ENCODE results near the gene WDR27.
"Not testable (repeated sequence)": the region's sequence is repeated elsewhere in the genome, so short reads cannot be mapped to it uniquely, and the experiment has no call there.

The WDR27 gene

DNA sequence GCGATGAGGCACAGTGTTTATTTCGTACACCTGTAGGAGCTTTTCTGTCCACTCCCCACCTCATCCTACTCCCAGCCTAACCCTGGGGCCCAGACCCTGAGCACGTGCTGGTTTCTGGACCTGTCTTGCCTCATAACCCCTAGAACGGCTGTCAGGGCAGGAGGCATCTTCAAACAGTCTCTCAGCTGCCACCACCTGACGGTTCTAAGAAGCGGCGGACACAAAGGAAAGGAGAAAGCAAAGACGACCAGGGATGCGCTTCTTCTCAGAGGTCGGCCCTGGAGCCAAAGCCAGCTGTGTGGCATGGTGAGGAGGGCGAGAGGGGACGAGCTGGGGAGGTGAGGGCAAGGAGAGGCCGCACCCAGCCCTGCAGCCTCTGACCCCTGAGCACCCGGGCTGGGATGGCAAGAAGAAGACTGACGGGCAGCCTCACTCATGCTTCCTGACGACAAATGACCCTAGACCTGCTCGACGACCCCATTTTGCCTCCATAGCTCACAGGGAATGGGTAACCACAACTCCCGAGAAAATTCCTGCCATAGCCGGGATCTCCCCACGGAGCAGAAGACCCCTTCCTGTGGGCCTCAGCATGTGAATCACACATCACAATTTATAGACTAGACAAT is 62.1 kb downstream of the WDR27 start:
- no peak for DNase-seq (ENCODE audit: low spot score)

DNA sequence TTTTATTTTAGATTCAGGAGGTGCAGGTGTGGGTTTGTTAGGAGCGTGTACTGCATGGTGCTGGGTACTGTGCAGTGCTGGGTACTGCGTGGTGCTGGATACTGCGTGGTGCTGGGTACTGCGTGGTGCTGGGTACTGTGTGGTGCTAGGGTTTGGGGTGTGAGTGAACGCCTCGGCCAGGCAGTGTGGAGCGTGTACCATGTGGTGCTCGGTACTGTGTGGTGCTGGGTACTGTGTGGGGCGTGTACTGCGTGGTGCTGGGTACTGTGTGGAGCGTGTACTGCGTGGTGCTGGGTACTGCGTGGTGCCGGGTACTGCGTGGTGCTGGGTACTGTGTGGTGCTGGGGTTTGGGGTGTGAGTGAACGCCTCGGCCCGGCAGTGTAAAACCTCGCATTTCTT is 62.9 kb downstream of the WDR27 start:
- DNase-seq (ENCODE audit: low spot score): no peak

DNA sequence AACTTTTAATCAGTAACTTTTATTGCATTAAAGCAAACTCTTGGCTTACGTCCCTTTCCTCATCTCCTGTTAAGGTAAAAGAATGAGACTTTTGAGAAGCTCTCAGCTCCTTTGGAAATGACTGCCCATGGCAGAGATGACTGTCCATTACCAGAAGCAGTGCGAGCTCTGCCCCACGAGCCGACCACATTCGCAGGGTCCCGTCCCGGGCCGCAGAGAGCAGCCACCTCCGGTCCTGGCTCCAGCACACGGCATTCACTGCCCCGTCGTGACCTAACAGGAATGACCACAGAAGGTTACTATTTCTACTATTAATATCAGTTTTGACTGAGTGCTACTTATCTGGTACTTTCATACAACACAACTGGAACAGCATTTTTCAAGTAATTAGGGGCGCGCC is 63.4 kb downstream of the WDR27 start:
- DNase-seq (ENCODE audit: low spot score): no peak

DNA sequence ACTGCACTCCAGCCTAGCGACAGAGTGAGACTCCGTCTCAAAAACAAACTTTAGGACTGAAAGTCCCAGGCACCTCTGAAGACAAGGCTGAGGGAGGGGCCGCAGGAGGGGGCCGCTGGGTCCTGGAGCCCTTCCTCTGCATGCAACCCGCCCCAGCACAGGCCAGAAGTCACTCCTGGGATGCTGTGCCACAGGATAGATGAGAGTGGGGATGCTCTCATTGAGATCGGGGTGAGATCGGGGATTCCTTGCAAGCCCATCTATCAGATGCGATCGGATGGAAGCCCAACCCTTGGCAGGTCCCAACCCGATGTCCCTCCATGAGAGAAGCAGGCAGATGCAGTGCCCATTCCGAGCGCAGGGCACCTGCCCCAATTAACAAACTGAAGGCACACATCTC is 66.5 kb downstream of the WDR27 start:
- DNase-seq (ENCODE audit: low spot score): no peak

DNA sequence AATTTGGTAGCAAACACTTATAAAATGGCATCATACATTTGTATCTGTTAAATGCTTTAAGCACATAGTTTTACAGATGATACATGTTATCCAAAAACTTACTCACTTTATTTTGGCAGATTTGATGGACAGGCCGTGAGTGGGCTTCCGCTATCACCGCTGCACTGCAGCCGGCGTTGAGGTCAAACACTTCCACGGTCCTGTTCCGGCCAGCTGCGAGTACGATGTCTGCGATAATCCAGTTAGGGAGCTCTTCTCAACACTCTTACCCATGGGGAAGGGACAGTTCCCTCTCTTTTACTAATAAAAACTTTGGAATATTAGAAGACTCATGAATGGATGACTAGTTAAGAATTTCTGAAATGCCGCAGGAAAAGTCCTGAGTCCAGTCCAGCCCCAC is 69.0 kb downstream of the WDR27 start:
- DNase-seq (ENCODE audit: low spot score): no peak

DNA sequence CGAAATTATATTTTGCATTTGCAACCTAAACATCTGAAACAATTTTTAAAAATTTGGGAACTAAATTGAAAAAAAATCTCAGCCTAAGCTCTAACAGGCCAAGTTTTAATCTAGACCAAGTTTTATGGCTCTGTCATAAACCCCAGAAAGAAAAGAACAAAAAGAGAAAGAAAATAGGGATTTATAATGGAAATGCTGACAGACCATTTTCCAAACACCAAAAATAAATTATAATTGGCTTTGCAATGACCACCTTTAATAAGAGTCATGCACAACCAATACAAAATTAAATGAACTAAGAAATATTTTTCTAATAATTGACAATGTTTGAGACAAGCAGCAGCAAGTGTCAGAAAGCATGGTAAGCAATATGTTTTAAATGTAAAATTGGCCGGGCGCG is 72.6 kb downstream of the WDR27 start:
- no peak for DNase-seq (ENCODE audit: low spot score)

DNA sequence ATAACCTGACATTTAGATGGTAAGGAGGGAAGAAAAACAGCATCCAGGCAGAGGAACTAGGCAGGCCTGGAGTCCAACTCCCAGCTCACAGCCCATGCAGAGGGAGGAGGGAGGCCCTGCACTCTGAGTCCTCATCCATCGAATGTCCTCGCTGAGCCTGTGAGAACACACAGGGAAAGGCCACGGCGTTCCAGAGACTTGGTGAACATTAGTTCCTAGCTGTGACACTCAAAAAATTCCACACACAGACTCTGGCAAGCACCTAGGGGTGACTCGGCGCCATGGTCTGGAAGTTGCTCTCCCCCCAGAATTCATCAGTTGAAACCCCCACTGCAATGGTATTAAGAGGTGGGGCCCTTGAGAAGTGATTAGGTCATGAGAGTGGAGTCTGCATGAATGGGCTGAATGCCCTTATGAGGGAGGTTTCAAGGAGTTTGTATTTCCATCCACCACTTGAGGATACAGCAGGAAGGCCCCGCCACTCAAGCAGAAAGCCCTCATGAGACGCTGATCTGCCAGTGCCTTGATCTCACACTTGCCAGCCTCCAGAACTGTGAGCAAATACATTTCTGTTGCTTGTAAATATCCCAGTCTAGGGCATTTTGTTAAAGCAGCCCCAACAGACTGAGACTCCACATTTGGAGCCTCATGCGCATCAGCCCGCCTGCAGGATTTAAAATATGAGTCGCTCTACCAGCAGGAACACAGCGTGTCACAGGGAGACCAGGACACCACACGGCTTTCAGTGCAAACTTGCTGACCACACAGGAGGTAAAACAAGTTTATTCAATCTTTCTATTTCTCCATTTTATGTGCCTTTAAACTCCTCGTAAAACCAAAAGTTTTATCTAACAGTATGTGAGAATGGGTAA is 73.9 kb downstream of the WDR27 start:
- no peak for DNase-seq (ENCODE audit: low spot score)

DNA sequence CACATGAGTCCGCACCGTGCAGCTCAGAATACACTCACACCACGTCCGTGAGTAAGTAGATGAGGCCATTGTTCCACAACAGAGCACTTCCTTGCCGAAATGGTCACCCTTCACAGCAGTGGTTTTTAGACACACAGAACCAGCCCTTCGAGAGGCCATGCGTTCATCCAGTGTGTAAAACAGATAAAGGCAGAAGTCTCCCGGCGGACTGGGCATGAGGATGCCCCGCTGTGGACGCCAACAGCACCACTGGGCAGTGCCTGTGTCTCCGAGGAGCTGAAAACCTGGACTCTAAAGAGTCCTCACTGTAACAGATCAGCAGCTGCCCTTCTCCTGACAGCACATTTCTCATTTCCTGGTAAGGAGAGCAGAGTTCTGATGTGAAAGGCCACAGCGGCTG is 75.2 kb downstream of the WDR27 start:
- no peak for DNase-seq (ENCODE audit: low spot score)

DNA sequence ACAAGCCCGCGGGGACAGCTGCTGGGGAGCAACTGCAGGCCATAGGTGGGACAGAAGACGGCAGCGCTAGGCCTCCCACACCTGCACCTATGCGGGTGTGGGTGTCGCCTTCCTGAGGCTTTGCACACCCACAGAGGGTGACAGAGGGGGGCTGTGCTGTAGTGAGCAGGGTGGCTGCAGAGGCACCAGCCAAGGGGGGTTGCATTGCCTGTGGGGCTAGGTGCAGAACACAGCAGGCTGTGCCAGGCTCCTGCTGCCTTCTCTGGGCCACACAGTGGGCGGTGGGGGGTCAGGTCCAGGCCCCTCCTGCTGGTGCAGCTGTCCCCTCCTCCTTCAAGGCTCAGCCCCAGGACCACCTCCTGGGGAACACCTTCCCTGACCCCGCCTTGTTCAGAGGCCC is 75.7 kb downstream of the WDR27 start:
- DNase-seq (ENCODE audit: low spot score): no peak

DNA sequence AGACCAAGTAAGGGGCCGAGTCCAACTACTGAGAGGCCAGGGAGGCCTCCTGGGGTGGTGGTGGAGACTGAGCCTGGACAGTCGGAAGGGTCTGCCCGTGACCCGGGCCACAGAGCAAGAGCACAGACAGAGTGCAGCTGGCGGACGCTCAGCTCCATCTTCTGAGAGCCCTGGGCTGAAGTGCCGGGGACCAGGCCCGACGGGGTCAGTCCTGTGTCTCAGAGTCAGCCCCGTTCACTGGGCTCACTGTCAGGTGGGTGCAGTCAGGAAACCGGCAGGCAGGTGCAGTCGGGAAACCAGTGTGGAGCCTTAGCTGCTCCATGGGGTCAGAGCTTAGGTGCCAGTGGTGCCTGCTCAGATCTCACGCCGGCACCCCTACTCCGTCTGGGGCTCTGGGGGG is 76.5 kb downstream of the WDR27 start:
- DNase-seq (ENCODE audit: low spot score): no peak

DNA sequence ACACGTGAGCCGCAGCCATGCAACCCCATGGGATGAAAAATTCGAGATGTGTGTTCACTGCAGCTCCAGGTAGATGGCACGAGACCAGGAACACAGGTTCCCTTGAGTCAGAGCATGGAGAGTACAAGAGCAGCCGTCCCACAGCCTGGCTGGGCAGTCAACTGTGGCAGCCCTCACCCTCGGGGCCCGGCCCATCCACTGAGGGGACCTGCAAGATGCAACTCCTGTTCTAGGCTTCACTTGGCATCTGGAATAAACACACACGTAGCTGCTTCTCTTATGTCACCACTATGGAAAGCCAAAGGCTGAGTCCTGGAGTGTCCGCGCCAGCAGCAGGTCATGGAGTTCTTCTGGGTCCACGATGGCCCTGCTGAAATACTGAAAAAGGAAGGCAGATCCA is 77.0 kb downstream of the WDR27 start:
- no peak for DNase-seq (ENCODE audit: low spot score)

DNA sequence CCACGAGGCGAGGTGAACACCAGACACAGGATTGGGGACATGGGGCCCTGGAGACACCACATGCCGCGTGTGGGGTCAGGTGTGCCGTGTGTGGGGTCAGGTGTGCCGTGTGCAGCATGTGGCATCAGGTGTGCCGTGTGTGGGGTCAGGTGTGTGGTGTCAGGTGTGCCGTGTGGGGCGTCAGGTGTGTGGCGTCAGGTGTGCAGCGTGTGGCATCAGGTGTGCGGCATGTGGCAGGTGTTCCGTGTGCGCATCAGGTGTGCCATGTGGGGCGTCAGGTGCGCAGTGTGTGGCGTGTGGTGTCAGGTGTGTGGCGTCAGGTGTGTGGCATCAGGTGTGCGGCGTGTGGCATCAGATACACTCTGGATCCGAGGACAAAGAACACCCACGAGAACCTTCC is 77.9 kb downstream of the WDR27 start:
- DNase-seq (ENCODE audit: low spot score): no peak

DNA sequence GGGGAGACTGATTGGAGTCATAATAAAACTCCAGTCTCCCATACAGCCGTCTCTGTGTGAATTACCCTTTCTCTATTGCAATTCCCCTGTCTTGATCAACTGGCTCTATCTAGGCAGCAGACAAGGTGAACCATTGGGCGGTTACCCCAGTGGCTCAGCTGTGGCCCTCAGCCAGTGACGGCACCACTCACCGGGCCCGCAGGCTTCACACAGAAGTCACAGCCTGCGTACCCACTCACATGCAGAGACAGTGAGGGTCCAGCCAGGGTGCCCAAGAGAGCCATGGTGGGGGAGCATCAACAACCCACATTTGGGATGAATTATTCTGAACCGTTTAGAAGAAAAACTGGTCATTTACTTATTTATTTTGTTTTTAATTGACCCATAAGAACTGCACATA is 78.5 kb downstream of the WDR27 start:
- DNase-seq (ENCODE audit: low spot score): no peak

DNA sequence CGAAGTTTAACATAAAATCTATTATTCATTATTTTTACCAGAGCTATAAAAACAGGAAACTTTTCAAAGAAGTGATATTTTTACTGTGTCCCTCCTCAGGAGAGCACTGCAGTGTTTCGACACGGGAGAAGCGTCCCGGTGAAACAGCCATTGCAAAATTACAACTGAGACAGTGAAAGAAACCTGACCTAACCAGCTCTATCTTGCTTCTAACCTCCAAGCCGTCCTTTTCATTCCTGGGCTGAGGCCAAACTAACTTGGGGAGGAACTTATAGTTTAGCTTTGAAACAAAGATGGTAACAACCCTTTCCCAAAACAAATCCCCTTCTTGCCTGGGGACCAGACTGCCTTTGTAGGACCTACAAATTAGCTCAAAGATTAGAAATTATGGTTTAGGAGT is 79.2 kb downstream of the WDR27 start:
- DNase-seq (ENCODE audit: low spot score): no peak

DNA sequence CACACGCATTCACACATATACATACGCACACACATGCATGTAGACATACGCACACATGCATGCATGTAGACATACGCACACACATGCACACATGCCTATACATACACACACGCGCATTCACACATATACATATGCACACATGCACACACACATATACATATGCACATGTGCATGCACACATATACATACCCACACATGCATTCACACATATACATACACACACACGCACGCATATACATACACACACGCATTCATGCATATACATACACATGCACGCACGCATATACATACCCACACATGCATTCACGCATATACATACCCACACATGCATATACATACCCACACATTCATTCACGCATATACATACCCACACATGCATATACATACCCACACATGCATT is 80.5 kb downstream of the WDR27 start:
- DNase-seq (ENCODE audit: low spot score): no peak

DNA sequence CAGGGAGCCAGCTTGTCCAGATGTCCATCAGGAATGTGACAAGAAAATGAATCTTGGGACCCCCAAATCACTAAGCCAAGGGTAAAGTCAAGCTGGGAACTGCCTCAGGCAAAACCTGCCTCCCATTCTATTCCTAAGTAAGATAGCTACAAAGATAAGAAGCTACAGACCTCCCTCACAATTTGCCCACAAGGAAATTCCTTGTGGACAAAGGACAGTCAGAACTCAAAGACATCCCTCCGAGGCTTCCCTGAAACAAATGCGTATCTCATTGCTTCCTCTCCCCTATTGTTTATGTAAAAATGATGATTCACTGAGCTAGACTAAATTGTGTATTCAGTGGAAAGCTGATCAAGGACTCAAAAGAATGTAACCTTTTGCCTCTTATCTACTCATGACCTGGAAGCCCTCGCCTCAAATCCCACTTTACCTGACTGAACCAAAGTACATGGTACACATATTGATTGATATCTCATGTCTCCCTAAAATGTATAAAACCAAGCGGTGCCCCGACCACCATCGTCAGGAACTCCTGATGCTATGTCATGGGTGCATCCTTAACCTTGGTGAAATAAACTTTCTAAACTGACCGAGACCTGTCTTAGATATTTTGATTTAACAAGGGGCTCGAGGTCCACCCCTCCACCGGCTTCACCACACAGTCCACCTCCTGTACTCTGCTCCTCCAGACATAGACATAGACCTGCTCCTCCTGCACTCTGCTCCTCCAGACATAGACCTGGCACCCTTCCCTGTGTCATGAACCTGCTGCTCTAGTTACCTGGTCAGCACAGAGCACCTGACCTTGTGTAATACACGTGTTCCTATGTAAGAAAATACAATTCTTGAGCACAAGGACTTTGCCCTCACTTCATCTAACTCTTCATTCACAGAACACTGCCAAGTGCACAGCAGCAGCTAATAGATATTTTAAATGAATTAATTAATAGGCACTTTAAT is 81.4 kb downstream of the WDR27 start:
- no peak for DNase-seq (ENCODE audit: low spot score)

DNA sequence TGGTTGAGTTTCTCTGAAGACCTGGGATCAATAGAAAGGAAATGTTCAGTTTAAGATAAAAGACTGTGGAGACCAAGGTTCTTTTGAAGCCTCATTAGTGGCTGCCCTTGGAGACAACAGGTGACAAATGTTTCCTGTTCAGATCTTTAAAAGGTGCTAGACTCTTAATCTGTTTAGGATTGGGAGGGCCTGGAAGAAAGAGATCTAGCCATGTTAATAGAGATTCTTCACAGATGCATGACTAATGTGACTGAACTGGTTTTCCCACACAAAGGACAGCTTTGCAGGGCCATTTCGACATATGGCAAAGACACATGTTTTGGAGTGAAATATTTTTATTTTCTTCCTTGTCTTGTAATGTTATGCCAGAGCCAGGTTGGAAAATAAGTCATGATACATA is 82.2 kb downstream of the WDR27 start:
- DNase-seq (ENCODE audit: low spot score): no peak

DNA sequence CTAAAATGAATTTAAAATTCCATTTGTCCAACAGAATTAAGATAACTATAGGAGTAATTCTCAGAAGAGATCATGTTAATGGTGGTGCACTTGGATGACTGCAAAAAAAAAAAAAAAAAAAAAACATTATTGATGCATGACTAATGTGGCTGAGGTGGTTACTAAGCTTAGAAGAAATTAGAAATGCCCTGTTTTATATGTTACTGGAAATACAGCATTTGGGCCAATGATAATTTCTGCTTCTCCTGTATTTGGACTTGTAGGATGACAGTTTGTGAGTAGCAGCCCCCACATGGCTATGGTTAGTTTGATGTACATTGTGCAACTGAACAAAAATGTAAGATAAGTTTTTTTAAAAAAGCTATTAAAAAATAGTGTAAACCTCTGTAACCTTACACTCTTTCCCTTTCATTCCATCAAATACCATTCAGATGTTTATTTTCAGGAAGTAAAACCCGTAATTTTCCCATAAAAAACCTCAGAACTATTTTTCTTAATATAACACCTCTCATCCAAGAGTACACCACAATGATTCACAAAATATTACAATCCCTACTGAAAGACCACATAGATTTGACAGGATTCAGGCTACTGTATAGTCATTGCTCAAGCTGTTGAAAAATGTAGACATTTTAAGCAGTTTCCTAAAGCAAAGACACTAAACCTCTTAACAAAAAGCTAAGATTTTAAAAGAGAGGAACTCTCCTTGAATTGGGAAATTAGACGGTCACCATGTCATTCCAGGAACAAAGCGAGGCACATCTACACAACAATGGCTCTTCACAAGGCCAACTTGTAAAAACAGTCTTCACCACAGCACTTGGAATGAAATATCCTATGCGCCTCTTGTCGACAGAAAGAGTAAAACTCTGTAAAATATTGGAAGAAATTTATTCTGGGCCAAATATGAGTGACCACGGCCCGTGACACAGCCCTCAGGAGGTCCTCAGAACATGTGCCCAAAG is 83.0 kb downstream of the WDR27 start:
- no peak for DNase-seq (ENCODE audit: low spot score)

DNA sequence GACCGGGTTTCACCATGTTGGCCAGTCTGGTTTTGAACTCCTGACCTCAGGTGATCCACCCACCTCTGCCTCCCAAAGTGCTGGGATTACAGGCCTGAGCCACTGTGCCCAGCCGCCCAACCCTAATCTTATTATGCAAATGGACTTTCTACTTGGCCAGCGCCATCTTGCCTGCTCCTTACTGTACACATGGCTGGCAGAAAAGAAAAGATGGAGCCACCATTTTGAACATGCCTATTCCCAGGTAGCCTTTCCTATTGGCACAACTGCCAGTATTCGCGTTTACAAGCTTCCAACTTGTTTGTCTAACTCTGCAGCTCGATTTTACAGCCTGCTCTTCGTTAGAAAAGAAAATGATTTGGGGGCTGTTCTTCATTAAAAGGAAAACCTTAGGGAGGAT is 84.3 kb downstream of the WDR27 start:
- no peak for DNase-seq (ENCODE audit: low spot score)

DNA sequence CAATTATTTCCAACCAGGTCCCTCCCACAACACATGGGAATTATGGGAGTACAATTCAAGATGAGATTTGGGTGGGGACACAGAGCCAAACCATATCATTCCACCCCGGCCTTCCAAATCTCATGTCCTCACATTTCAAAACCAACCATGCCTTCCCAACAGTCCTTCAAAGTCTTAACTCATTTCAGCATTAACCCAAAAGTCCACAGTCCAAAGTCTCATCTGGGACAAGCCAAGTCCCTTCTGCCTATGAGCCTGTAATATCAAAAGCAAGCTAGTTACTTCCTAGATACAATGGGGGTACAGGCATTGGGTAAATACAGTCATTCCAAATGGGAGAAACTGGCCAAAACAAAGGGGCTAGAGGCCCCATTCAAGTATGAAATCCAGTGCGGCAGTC is 93.2 kb downstream of the WDR27 start:
- DNase-seq (ENCODE audit: low spot score): not testable (repeated sequence)

DNA sequence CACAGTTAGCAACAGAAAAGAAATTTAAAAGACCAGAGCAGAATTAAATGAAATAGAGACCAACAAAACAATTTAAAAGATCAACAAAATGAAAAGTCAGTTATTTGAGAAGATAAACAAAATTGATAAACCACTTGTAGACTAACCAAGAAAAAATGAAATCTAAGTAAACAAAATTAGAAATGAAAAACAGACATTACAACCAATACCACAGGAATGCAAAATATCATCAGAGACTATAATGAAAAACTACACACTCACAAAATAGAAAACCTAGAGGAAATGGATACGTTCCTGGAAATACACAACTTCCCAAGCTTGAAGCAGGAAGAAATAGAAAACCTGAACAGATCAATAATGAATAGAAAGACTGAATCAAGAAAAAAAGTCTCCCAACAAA is 97.8 kb downstream of the WDR27 start:
- no peak for DNase-seq (ENCODE audit: low spot score)

DNA sequence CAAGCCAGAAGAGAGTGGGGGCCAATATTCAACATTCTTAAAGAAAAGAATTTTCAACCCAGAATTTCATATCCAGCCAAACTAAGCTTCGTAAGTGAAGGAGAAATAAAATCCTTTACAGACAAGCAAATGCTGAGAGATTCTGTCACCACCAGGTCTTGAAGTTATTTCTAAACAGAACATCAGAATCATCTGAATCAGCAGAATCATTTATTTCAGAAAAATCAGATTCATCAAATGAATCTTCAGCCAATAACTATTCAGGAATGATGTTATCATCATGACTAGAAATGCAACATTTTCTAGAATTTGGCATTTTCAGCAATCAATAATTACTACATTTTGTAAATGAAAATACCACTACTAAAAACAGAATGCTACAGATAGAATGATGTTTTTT is 100.7 kb downstream of the WDR27 start:
- not testable (repeated sequence) for DNase-seq (ENCODE audit: low spot score)
